COLO829 (cell line): ENCODE measurements around the gene PCDHA2.
"Not testable (repeated sequence)": the region's sequence is repeated elsewhere in the genome, so short reads cannot be mapped to it uniquely, and the experiment has no call there.

ENCODE experiments used
- DNase-seq: peaks from one replicate; pipeline ENCODE4 v3.0.0; 2012; ENCODE audit warnings: low spot score

Gene PCDHA2

DNA sequence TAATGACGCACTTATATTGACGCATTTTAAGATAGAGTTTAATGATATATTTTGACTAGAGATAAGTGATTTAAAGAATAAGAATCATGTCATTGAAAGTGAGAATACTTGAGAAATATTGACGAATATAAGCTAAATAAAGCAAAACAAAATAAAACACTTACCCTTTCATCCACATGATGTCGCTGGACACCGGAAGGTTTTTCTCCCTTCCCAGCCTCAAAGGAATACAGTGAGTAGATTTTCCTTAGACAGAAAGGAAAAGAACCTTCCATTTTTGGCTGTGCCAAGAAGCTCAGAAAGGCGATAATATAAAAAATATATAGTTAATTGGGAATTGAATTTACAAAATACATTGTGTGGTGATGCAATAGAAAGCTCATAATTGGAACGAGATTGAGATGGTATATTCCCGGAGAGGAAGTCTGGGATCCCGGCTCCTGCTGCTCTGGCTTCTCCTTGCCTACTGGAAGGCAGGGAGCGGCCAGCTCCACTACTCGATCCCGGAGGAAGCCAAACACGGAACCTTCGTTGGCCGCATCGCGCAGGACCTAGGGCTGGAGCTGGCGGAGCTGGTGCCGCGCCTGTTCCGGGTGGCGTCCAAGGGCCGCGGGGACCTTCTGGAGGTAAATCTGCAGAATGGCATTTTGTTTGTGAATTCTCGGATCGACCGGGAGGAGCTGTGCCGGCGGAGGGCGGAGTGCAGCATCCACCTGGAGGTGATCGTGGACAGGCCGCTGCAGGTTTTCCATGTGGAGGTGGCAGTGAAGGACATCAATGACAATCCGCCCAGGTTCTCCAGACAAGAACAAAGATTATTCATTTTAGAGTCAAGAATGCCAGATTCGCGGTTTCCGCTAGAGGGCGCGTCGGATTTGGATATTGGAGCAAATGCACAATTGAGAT, 27.0 kb downstream of the PCDHA2 start, which contains the start of gene PCDHA5:
Gene PCDHA5, plus strand, starts transcription at position 239 of the 906 bp plus-strand sequence.
- DNase-seq: peak; percentile 42

DNA sequence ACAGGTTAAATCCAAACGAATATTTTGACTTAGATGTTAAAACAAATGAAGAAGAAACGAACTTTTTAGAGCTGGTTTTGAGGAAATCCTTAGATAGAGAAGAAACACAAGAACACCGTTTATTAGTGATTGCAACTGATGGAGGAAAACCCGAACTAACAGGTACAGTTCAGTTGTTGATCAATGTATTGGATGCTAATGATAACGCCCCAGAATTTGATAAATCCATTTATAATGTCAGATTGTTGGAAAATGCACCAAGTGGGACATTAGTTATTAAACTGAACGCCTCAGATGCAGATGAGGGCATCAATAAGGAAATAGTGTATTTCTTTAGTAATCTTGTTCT, 27.6 kb downstream of the PCDHA2 start:
- no peak for DNase-seq

DNA sequence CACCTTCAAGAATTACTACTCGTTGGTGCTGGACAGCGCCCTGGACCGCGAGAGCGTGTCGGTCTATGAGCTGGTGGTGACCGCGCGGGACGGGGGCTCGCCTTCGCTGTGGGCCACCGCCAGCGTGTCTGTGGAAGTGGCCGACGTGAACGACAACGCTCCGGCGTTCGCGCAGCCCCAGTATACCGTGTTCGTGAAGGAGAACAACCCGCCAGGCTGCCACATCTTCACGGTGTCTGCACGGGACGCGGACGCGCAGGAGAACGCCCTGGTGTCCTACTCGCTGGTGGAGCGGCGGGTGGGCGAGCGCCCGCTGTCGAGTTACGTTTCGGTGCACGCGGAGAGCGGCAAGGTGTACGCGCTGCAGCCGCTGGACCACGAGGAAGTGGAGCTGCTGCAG, 28.3 kb downstream of the PCDHA2 start:
- DNase-seq: not testable (repeated sequence)

DNA sequence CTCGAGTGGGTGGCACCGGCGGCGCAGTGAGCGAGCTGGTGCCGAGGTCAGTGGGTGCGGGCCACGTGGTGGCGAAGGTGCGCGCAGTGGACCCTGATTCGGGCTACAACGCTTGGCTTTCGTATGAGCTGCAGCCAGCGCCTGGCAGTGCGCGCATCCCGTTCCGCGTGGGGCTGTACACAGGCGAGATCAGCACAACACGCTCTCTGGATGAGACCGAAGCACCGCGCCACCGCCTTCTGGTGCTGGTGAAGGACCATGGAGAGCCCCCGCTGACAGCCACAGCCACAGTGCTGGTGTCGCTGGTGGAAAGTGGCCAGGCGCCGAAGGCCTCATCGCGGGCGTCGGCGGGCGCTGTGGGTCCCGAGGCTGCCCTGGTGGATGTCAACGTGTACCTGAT, 28.8 kb downstream of the PCDHA2 start:
- no peak for DNase-seq

DNA sequence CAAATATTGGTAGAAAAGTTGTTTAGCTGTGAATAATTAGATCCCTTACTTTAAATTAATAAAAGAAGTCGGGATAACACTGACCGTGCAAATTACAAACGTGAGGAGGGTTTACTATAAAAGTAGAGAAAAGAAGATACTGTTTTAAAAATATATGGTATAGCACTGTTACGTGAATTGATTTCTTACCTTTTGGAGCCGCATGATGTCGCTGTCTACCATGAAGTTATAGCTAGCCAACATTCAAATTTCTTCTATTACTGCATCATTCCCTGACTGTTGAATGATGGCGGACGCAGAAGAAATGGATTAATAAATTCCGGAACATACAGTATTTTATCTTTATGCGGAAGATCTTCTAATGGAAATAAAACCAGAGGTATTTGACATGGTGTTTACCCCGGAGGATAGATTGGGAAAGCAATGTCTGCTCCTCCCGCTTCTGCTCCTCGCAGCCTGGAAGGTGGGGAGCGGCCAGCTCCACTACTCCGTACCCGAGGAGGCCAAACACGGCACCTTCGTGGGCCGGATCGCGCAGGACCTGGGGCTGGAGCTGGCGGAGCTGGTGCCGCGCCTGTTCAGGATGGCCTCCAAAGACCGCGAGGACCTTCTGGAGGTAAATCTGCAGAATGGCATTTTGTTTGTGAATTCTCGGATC, 33.2 kb downstream of the PCDHA2 start, which contains the start of gene PCDHA6:
Gene PCDHA6, plus strand, starts transcription at position 257 of the 658 bp plus-strand sequence. Its CDS starts 132 bp downstream, at position 389.
- no peak for DNase-seq

DNA sequence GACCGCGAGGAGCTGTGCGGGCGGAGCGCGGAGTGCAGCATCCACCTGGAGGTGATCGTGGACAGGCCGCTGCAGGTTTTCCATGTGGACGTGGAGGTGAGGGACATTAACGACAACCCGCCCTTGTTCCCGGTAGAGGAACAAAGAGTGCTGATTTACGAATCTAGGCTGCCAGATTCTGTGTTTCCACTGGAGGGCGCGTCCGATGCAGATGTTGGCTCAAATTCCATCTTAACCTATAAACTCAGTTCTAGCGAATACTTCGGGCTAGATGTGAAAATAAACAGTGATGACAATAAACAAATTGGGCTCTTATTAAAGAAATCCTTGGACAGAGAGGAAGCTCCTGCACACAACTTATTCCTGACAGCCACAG, 33.7 kb downstream of the PCDHA2 start:
- DNase-seq: no peak

DNA sequence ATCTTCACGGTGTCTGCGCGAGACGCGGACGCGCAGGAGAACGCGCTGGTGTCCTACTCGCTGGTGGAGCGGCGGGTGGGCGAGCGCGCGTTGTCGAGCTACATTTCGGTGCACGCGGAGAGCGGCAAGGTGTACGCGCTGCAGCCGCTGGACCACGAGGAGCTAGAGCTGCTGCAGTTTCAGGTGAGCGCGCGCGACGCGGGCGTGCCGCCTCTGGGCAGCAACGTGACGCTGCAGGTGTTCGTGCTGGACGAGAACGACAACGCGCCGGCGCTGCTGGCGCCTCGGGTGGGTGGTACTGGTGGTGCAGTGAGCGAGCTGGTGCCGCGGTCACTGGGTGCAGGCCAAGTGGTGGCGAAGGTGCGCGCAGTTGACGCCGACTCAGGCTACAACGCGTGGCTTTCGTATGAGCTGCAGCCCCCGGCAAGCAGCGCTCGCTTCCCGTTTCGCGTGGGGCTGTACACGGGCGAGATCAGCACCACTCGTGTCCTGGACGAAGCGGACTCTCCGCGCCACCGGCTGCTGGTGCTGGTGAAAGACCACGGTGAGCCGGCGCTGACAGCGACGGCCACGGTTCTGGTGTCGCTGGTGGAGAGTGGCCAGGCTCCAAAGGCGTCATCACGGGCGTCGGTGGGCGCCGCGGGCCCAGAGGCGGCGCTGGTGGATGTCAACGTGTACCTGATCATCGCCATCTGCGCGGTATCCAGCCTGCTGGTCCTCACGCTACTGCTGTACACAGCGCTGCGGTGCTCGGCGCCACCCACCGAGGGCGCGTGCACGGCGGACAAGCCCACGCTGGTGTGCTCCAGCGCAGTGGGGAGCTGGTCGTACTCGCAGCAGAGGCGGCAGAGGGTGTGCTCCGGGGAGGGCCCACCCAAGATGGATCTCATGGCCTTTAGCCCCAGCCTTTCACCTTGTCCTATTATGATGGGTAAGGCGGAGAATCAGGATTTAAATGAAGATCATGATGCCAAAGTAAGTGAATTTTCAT, 35.2 kb downstream of the PCDHA2 start:
- not testable (repeated sequence) for DNase-seq

DNA sequence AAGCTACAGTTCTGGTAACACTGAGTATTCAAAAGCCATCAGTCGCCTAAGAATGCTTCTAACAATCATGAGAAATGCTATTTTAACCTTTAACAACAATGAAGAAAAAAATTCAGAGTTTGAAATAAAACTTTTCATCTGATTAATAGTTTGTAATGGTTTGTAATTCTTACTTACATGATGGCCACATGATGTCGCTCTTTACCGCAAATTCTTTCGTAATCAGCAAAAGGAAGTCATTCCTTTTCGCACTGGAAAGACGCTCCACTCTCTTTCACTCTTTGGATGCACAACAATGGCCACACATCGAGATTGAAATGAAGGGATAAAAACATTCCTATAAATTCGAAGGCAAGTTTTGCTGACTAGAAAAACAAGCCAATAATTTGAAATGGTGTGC, 39.3 kb downstream of the PCDHA2 start, which contains the start of gene PCDHA7:
Gene PCDHA7, plus strand, starts transcription at position 277 of the 400 bp plus-strand sequence. Its CDS starts 115 bp downstream, at position 392.
- no peak for DNase-seq

DNA sequence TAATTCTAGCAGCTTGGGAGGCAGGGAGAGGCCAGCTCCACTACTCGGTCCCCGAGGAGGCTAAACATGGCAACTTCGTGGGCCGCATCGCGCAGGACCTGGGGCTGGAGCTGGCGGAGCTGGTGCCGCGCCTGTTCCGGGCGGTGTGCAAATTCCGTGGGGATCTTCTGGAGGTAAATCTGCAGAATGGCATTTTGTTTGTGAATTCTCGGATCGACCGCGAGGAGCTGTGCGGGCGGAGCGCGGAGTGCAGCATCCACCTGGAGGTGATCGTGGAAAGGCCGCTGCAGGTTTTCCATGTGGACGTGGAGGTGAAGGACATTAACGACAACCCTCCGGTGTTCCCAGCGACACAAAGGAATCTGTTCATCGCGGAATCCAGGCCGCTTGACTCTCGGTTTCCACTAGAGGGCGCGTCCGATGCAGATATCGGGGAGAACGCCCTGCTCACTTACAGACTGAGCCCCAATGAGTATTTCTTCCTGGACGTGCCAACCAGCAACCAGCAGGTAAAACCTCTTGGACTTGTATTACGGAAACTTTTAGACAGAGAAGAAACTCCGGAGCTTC, 39.9 kb downstream of the PCDHA2 start:
- not testable (repeated sequence) for DNase-seq

DNA sequence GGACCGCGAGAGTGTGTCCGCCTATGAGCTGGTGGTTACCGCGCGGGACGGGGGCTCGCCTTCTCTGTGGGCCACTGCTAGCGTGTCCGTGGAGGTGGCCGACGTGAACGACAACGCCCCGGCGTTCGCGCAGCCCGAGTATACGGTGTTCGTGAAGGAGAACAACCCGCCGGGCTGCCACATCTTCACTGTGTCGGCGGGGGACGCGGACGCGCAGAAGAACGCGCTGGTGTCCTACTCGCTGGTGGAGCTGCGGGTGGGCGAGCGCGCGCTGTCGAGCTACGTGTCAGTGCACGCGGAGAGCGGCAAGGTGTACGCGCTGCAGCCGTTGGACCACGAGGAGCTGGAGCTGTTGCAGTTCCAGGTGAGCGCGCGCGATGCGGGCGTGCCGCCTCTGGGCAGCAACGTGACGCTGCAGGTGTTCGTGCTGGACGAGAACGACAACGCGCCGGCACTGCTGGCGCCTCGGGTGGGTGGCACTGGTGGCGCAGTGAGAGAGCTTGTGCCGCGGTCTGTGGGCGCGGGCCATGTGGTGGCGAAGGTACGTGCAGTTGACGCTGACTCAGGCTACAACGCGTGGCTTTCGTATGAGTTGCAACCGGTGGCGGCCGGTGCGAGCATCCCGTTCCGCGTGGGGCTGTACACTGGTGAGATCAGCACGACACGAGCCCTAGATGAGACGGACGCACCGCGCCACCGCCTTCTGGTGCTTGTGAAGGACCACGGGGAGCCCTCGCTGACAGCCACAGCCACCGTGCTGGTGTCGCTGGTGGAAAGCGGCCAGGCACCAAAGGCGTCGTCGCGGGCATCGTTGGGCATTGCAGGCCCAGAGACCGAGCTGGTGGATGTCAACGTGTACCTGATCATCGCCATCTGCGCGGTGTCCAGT, 41.2 kb downstream of the PCDHA2 start:
- no peak for DNase-seq

DNA sequence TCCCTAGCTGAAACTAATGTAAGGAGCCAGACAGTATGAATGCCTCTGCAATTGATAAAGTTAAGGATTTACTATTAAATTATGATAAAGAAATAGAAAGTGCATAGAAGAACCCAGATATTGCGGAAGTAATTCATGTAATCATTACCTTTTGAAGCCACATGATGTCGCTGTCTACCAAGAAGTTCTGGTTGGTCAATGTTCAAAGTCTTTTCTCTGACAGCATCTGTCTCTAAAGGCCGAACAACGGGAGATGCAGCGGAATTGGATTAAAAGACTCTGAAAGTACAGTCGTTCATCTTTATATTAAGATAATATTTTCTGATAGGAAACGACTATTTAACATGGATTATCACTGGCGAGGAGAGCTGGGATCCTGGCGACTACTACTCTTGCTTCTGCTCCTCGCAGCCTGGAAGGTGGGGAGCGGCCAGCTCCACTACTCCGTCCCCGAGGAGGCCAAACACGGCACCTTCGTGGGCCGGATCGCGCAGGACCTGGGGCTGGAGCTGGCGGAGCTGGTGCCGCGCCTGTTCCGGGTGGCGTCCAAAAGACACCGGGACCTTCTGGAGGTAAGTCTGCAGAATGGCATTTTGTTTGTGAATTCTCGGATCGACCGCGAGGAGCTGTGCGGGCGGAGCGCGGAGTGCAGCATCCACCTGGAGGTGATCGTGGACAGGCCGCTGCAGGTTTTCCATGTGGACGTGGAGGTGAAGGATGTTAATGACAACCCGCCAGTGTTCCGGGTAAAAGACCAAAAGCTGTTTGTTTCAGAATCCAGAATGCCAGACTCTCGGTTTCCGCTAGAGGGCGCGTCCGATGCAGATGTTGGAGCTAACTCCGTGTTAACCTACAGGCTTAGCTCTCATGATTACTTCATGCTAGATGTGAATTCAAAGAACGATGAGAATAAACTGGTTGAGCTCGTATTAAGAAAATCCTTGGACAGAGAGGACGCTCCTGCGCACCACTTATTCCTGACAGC, 46.6 kb downstream of the PCDHA2 start, which contains the start of gene PCDHA8:
Gene PCDHA8, plus strand, starts transcription at position 210 of the 985 bp plus-strand sequence. Its CDS starts 135 bp downstream, at position 345.
- peak; percentile 36 for DNase-seq

DNA sequence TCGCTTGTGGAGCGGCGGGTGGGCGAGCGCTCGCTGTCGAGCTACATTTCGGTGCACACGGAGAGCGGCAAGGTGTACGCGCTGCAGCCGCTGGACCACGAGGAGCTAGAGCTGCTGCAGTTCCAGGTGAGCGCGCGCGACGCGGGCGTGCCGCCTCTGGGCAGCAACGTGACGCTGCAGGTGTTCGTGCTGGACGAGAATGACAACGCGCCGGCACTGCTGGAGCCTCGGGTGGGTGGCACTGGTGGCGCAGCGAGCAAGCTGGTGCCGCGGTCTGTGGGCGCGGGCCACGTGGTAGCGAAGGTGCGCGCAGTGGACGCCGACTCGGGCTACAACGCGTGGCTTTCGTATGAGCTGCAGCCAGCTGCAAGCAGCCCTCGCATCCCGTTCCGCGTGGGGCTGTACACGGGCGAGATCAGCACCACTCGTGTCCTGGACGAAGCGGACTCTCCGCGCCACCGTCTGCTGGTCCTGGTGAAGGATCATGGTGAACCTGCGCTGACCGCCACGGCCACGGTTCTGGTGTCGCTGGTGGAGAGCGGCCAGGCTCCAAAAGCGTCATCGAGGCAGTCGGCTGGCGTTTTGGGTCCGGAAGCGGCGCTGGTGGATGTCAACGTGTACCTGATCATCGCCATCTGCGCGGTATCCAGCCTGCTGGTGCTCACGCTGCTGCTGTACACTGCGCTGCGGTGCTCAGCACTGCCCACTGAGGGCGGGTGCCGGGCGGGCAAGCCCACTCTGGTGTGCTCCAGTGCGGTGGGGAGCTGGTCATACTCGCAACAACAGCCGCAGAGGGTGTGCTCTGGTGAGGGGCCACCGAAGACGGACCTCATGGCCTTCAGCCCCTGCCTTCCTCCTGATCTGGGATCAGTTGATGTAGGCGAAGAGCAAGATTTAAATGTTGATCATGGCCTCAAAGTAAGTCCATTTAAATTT, 48.4 kb downstream of the PCDHA2 start:
- no peak for DNase-seq
